T follicular helper cell (primary cell): ENCODE results near the gene NDUFAF8.
A peak's percentile ranks its signal among the peaks of the same experiment; 100 is the strongest.

Experiments used
- DNase-seq: peaks from one replicate; pipeline ENCODE4 v3.0.0-alpha.2; 2020; ENCODE audit warnings: low read depth

The NDUFAF8 gene

DNA sequence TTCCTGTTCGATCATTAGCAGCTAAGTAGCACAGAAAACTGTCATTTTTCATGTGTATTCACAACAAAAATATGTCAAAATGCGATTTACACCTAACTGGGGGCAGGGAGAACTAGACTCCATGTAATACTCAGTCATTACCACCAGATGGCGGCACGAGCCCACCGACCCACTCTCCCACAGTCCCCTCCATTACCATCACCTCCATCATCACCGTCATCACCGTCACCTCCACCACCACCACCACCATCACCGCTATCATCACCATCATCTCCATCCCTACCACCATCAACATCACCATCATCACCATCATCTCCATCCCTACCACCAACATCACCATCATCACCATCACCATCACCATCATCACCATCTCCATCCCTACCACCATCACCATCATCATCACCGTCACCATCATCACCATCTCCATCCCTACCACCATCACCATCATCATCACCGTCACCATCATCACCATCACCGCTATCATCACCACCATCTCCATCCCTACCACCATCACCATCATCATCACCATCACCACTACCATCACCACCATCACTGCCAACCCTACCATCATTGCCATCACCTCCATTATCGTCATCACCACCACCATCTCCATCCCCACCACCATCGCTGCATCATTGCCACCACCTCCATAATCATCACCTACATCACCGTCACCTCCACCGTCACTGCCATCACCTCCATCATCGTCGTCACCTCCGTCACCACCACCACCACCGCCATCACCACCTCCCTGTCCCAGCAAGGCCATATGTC lies 14.4 kb downstream of the NDUFAF8 start:
- peak; percentile 48 for DNase-seq

DNA sequence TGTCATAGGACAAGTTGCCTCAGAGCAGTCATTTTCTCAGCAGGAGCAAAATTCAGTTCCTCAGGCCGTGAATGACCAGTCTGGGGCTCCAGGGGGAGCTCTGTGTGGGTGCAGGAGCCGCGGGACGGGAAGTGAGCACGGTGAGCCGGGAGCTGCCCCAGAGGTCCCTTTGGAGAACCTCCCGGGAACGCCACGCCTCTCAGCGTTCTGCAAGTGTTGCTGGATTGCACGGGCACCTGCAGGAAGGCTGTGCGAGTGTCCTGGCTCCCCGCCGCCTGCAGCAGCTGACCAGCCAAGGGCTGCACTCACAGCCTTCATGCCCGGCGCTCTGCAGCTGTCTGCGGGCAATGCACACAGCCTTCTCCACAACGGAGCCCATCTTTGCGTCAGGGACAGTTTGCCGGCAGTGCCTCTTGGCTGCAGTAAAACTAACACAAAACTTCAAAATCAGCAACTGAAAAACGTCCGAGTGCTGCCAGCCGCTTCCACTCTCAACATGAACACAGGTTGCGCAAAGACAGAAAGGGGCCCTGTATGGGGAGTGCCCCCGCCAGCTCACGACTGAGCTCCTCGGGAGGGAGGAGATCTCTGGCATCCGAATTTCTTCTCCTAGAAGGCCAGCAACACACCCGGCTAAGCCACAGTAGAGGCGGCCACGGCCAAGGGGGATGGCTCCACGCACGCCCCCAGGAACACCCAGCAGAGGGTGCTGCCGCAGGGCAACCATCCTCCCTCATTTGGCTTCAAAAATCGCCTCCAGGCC lies 16.0 kb downstream of the NDUFAF8 start:
- DNase-seq = no peak

GRCh38 chr17:81256616-81257015 lies 17.5 kb downstream of the NDUFAF8 start:
- DNase-seq = no peak

DNA sequence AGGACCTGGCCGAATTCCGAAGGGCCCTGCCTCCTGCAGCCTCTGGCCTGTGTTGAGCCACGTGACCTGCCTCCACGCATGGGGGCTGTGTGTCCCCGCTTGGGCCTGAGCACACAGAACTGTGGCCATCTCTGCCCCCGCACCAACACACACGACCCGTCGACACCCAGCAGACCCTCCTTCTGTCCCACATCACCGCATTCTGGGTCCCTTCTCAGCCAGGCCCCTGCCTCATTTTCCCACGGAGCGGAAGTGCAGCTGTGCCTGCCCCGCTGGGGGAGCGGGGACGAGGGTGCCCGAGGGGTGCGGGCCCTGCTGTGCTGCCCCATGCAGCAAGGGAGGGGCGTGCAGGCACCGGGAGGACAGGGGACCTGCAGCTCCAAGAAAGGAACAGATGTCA lies 18.4 kb downstream of the NDUFAF8 start:
- no peak for DNase-seq

DNA sequence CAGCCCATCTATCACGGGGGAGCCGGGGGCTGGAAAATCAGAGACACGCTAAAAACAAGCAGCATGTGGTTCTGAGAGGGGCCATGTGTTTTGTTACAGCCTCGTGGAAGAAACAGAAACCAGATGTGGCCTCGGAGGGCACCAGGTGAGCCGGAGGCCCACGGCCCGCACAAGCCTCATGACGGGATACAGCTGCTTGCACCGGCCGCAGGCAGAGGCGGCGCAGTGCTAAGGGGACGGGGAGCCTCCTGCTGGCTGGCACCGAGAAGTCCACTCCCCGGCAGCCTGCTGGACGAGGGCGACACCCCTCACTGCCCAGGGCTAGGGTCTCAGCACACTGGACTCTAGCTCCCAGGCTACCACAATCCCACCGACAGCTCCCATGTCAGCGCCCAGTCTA lies 19.2 kb downstream of the NDUFAF8 start:
- no peak for DNase-seq

- DNase-seq = no peak
These were observed 20.0 kb downstream of the NDUFAF8 start for GRCh38 chr17:81259058-81259605.

GRCh38 chr17:81260171-81260570 lies 21.1 kb downstream of the NDUFAF8 start:
- DNase-seq = no peak

DNA sequence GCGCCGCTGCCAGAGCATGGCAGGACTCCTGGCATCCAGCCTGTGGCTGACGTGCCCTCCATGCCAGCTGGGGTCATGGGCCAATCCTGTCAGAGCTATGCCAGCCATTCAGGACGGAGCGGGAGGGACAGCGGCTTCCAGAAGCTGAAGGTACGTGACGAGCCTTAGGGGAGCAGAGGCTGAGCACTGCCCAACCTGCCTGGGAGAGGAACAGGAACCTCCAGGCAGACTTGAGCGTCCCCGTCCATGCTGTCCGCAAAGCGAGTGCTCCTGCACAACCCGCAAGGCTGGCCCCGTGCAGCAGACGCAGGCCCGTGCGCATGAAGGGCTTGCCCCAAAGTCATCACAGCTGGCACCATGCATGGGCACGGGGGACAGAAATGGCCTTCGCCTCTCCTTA lies 21.5 kb downstream of the NDUFAF8 start:
- DNase-seq = no peak

- no peak for DNase-seq
These were observed 22.0 kb downstream of the NDUFAF8 start for GRCh38 chr17:81261096-81261495.

GRCh38 chr17:81261582-81262336 lies 22.6 kb downstream of the NDUFAF8 start:
- no peak for DNase-seq

GRCh38 chr17:81263371-81264181 lies 24.5 kb downstream of the NDUFAF8 start:
- DNase-seq = no peak

- DNase-seq = no peak
These were observed 25.5 kb downstream of the NDUFAF8 start for GRCh38 chr17:81264640-81265039.

DNA sequence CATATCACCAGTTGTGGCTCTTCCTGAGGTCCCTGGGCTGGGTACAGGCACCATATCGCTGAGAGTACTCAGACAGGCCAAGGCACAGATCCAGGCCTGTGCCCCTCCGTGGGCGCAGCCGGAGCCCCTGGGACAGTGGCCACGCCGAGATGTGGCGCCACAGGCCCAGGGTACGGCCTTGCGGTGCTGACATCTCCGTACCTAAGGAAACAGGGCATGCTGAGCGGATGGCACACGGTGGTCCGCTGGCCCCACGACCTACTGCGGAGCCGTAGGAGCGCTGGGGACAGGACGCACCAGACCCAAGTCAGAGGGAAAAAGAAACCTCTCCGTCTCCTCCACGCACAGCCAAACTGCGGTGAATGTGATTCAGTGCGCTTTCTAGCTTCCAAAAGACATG lies 26.5 kb downstream of the NDUFAF8 start:
- DNase-seq = no peak

GRCh38 chr17:81267390-81268067 lies 28.4 kb downstream of the NDUFAF8 start:
- no peak for DNase-seq

GRCh38 chr17:81270279-81270678 lies 31.2 kb downstream of the NDUFAF8 start:
- no peak for DNase-seq

- DNase-seq = no peak
These were observed 32.1 kb downstream of the NDUFAF8 start for GRCh38 chr17:81271226-81271625.

- DNase-seq = no peak
These were observed 33.5 kb downstream of the NDUFAF8 start for GRCh38 chr17:81272616-81273015.

- no peak for DNase-seq
These were observed 34.8 kb downstream of the NDUFAF8 start for GRCh38 chr17:81273698-81274470.

DNA sequence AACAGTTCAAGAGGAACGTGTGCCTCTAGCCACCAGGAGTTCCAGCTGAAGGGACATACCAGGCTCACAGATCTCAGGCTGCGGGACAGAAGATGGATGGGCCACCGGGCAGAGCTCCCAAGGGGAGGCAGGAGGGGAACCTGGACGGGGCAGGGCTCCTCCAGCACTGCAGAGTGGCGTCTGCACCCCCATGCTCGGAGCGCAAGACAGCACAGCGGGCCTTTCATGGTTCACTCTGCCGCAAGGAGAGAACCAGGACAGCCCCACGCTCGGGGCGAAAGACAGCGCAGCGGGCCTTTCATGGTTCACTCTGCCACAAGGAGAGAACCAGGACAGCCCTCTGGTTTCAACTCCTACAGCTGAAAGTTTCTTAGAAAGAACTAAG lies 35.3 kb downstream of the NDUFAF8 start:
- DNase-seq = no peak

GRCh38 chr17:81276781-81277180 lies 37.7 kb downstream of the NDUFAF8 start:
- DNase-seq = no peak
